ENCODE data around the gene FSTL4.

- TF ChIP-seq EP300 (IDR thresholded peaks at IDR 0.05), result no peak
- no peak for TF ChIP-seq CTCF (IDR thresholded peaks at IDR 0.05)
- TF ChIP-seq POLR2A (IDR thresholded peaks at IDR 0.05), result no peak
Measured at GRCh38 chr5:133624316-133624715, 12.0 kb upstream of the FSTL4 start.

Data from ovary (tissue), 3 donors.